Upper lobe of right lung (tissue), 1 donor: ENCODE measurements around the gene PACS1. TPM values are rescaled to one million over a fixed set of nuclear protein-coding genes. Genes with fewer than 3 reads are reported as not detected.
"Not testable (repeated sequence)": the region's sequence is repeated elsewhere in the genome, so short reads cannot be mapped to it uniquely, and the experiment has no call there.

Experiments
- ATAC-seq: fragments of 200-7000 bp; cut with Tn5 transposase; one replicate; pipeline ENCODE4 v1.9.1; 2020; ENCODE audit warnings: mild to moderate bottlenecking, moderate library complexity
- DNase-seq: peaks from one replicate; pipeline ENCODE4 v3.0.0-alpha.2; 2020
- H3K27ac ChIP-seq: fragments of 200-600 bp; one replicate; pipeline ENCODE4 v1.8.0; 2022
- H3K27me3 ChIP-seq: fragments of 200-600 bp; one replicate; pipeline ENCODE4 v1.8.0; 2022; ENCODE audit warnings: mild to moderate bottlenecking
- H3K36me3 ChIP-seq: fragments of 200-600 bp; one replicate; pipeline ENCODE4 v1.8.0; 2022
- H3K4me1 ChIP-seq: fragments of 200-600 bp; one replicate; pipeline ENCODE4 v1.8.0; 2022
- H3K4me3 ChIP-seq: fragments of 200-600 bp; one replicate; pipeline ENCODE4 v1.8.0; 2022; ENCODE audit warnings: mild to moderate bottlenecking
- H3K9me3 ChIP-seq: fragments of 200-600 bp; one replicate; pipeline ENCODE4 v1.8.0; 2022
- CTCF ChIP-seq: fragments of 200-600 bp; IDR thresholded peaks from one replicate; pipeline ENCODE4 v1.8.0; 2022; ENCODE audit warnings: antibody characterized with exemption
- intact Hi-C: fragments of 100-400 bp; cut with DNase I; formaldehyde crosslinking; loops from one replicate; pipeline ENCODE4 v1.11.0; 2022
- total RNA-seq: library from RNA; stranded (reverse); fragmentation: NEBNext Ultra II Directional; extraction: Animal tissue kit (Norgen Biotek cat#: 25700); gene quantifications from one replicate; pipeline ENCODE4 v1.2.1, GENCODE V29; 2021
- donor health status: DM: no; HTN: yes; CAD: no; lungs with severe emphysema.

The PACS1 gene
- total RNA-seq, 1 donor from 2014 or later: 55.9 TPM

GRCh38 chr11:66274219-66274618 is 204.1 kb downstream of the PACS1 start:
- Histone ChIP-seq H3K36me3 (peaks cover 47% of the 10 kb centered on the region), H3K4me3 (no peak overlapping the region), H3K9me3 (no peaks in the 10 kb centered on the region), H3K4me1 (peaks cover 19% of the 10 kb centered on the region), H3K27me3 (no peaks in the 10 kb centered on the region), H3K27ac (no peak overlapping the region)
- DNase-seq: no peak
- no peak for ATAC-seq
- intact Hi-C loops: no loop called here
- no peak for TF ChIP-seq CTCF

- no peaks in the 10 kb centered on the region for H3K9me3 ChIP-seq
- TF ChIP-seq CTCF: no peak
- intact Hi-C loops: no loop called here
- no peak for ATAC-seq
- H3K36me3 ChIP-seq: peaks cover 47% of the 10 kb centered on the region
- H3K27ac ChIP-seq: no peak overlapping the region
- H3K4me3 ChIP-seq: no peak overlapping the region
- DNase-seq: no peak
- H3K4me1 ChIP-seq: peaks cover 8% of the 10 kb centered on the region
- no peaks in the 10 kb centered on the region for H3K27me3 ChIP-seq
These were observed 205.3 kb downstream of the PACS1 start for GRCh38 chr11:66275396-66275795.

DNA sequence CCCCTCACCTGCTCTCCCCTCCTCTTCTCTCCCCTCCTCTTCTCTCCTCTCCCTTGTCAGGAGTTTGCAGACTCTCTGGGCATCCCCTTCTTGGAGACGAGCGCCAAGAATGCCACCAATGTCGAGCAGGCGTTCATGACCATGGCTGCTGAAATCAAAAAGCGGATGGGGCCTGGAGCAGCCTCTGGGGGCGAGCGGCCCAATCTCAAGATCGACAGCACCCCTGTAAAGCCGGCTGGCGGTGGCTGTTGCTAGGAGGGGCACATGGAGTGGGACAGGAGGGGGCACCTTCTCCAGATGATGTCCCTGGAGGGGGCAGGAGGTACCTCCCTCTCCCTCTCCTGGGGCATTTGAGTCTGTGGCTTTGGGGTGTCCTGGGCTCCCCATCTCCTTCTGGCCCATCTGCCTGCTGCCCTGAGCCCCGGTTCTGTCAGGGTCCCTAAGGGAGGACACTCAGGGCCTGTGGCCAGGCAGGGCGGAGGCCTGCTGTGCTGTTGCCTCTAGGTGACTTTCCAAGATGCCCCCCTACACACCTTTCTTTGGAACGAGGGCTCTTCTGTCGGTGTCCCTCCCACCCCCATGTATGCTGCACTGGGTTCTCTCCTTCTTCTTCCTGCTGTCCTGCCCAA is 206.0 kb downstream of the PACS1 start:
- no peak for DNase-seq
- intact Hi-C loops: no loop called here

GRCh38 chr11:66276619-66277018 is 206.5 kb downstream of the PACS1 start:
- H3K4me1 ChIP-seq, ATAC-seq, DNase-seq, H3K27ac ChIP-seq, H3K4me3 ChIP-seq, H3K9me3 ChIP-seq, H3K27me3 ChIP-seq, intact Hi-C loops: not testable (repeated sequence)
- peaks cover 46% of the 10 kb centered on the region for H3K36me3 ChIP-seq

More for the DNA sequence above, 206.0 kb downstream of the PACS1 start:
- ATAC-seq: no peak
- Histone ChIP-seq H3K4me1 (peaks cover 3% of the 10 kb centered on the region), H3K4me3 (no peak overlapping the region), H3K27ac (no peak overlapping the region), H3K9me3 (no peaks in the 10 kb centered on the region), H3K36me3 (peaks cover 47% of the 10 kb centered on the region), H3K27me3 (no peaks in the 10 kb centered on the region)
- TF ChIP-seq CTCF: no peak

- ATAC-seq, H3K27ac ChIP-seq, DNase-seq, H3K9me3 ChIP-seq, H3K4me3 ChIP-seq, H3K27me3 ChIP-seq, intact Hi-C loops, H3K4me1 ChIP-seq: not testable (repeated sequence)
- peaks cover 42% of the 10 kb centered on the region for H3K36me3 ChIP-seq
These were observed 207.0 kb downstream of the PACS1 start for GRCh38 chr11:66277064-66277463.

GRCh38 chr11:66277471-66278362 is 207.6 kb downstream of the PACS1 start, which contains the start of gene CNIH2:
TSS of gene CNIH2 (plus strand) at chr11:66278175. CDS start at chr11:66278457, 282 bp downstream.
- no peak within 1 kb of the TSS for H3K4me3 ChIP-seq
- ATAC-seq (peak; percentile 31), DNase-seq (no peak)
- peaks cover 5% of the 10 kb centered on the region for H3K4me1 ChIP-seq
- H3K27ac ChIP-seq: peak within 1 kb of the TSS; percentile 17
- H3K9me3 ChIP-seq: no peaks in the 10 kb centered on the region
- H3K36me3 ChIP-seq: peaks cover 35% of the 10 kb centered on the region
- TF ChIP-seq CTCF: no peak
- intact Hi-C loops: no loop called here
- H3K27me3 ChIP-seq: no peaks in the 10 kb centered on the region
